T-cell (primary cell): ENCODE data around the gene POLR2E. TPM values are rescaled to one million over a fixed set of nuclear protein-coding genes. Genes with fewer than 3 reads are reported as not detected.
A peak's percentile ranks its signal among the peaks of the same experiment; 100 is the strongest.

Source experiments
- ATAC-seq, 4 experiments: fragments of 200-7000 bp in 3 of 4; fragments of 150-1000 bp in 1 of 4; cut with Tn5 transposase; replicated peaks in 1 of 4; 1 replicate in 3 of 4; 2 replicates in 1 of 4; pipeline ENCODE4 v1.10.0; 2021; ENCODE audit warnings: moderate library complexity in 3 of 4, mild to moderate bottlenecking in 2 of 4, moderate number of reproducible peaks in 1 of 4
- CTCF ChIA-PET, 2 donors: fragments of 300-600 bp; sonication (Branson Sonifier 250); formaldehyde crosslinking; loops; one replicate each; lab custom pipeline; 2022; ENCODE audit warnings: antibody characterized with exemption in 2 of 2; lab: Charles Lee
- POLR2A ChIA-PET, 2 donors: fragments of 300-600 bp; sonication (Branson Sonifier 250); formaldehyde crosslinking; loops; one replicate each; lab custom pipeline; 2022; ENCODE audit warnings: antibody characterized with exemption in 2 of 2; lab: Charles Lee
- DNase-seq, 35 experiments: peaks; one replicate each; pipeline versions ENCODE4 v3.0.0 to v3.0.0-alpha.2; 2013 to 2023
- H3K27ac ChIP-seq: one replicate; pipeline ENCODE4 v1.5.1; 2013; ENCODE audit warnings: low read length
- H3K27me3 ChIP-seq, 2 experiments: replicated peaks in 1 of 2; 1 replicate in 1 of 2; 2 replicates in 1 of 2; pipeline versions ENCODE4 v1.6.1 to v1.7.0; 2013; ENCODE audit warnings: low read length in 1 of 2, mixed read lengths in 1 of 2; ENCODE audit not compliant: control insufficient read depth in 2 of 2, insufficient read depth in 2 of 2; ENCODE audit errors: extremely low read depth in 1 of 2
- H3K36me3 ChIP-seq, 2 donors: 1 replicate in 1 of 2; 2 replicates in 1 of 2; pipeline versions ENCODE4 v1.6.1 to v1.7.0; 2013; ENCODE audit warnings: low read length in 1 of 2; ENCODE audit not compliant: control insufficient read depth in 2 of 2, insufficient read depth in 1 of 2; ENCODE audit errors: extremely low read depth in 1 of 2
- H3K4me1 ChIP-seq, 2 experiments: 1 replicate in 1 of 2; 2 replicates in 1 of 2; pipeline versions ENCODE4 v1.6.1 to v1.7.0; 2013; ENCODE audit warnings: low read length in 2 of 2, mixed read lengths in 1 of 2; ENCODE audit not compliant: insufficient read depth in 2 of 2, control insufficient read depth in 1 of 2; ENCODE audit errors: extremely low read depth in 1 of 2
- H3K4me3 ChIP-seq, 2 donors: 1 replicate in 1 of 2; 2 replicates in 1 of 2; pipeline versions ENCODE4 v1.5.1 to v1.7.0; 2013; ENCODE audit warnings: mild to moderate bottlenecking in 2 of 2, low read length in 1 of 2, moderate library complexity in 1 of 2; ENCODE audit not compliant: control insufficient read depth in 1 of 2; ENCODE audit errors: extremely low read depth in 1 of 2
- H3K9me3 ChIP-seq: 2 replicates; pipeline ENCODE4 v1.7.0; 2013
- H3K27ac Mint-ChIP-seq, 2 donors: one replicate each; pipeline ENCODE4 v1.8.0; 2020 to 2021; ENCODE audit warnings: mild to moderate bottlenecking in 2 of 2, mixed read lengths in 2 of 2
- H3K27me3 Mint-ChIP-seq, 2 donors: one replicate each; pipeline ENCODE4 v1.8.0; 2021 to 2022; ENCODE audit warnings: mixed read lengths in 2 of 2
- H3K36me3 Mint-ChIP-seq: one replicate; pipeline ENCODE4 v1.8.0; 2021; ENCODE audit warnings: mixed read lengths
- H3K4me1 Mint-ChIP-seq, 3 donors: one replicate each; pipeline ENCODE4 v1.8.0; 2020 to 2022; ENCODE audit warnings: mixed read lengths in 3 of 3, mild to moderate bottlenecking in 1 of 3
- H3K4me3 Mint-ChIP-seq, 3 donors: one replicate each; pipeline ENCODE4 v1.8.0; 2020 to 2022; ENCODE audit warnings: mild to moderate bottlenecking in 3 of 3, mixed read lengths in 3 of 3, moderate library complexity in 3 of 3
- H3K9me3 Mint-ChIP-seq, 3 donors: one replicate each; pipeline ENCODE4 v1.8.0; 2020 to 2022; ENCODE audit warnings: mixed read lengths in 3 of 3
- WGBS: methylation state at CpG from one replicate; pipeline ENCODE4 v1.1.5; 2013; ENCODE audit warnings: missing lambda C conversion rate; ENCODE audit not compliant: insufficient coverage; 5-methylcytosine and 5-hydroxymethylcytosine counted together
- total RNA-seq, 35 experiments: library from RNA in 6 of 35; stranded (reverse) in 6 of 35; fragments of 120-200 nt in 1 of 35; gene quantifications; one replicate each; pipeline versions ENCODE4 v1.2.1 to v1.2.4 and lab custom pipeline; 2013 to 2026

POLR2E gene
- total RNA-seq, 5 donors from 2014 or later (not counting 1 experiment from before 2014, with no cell fraction given) = 75.7 to 119 (median 101) TPM

- ATAC-seq (no peak), DNase-seq (no peak)
- Histone ChIP-seq H3K9me3 (no peaks in the 10 kb centered on the region), H3K4me3 (no peak overlapping the region), H3K27ac (no peak overlapping the region), H3K27me3 (no peaks in the 10 kb centered on the region), H3K36me3 (peaks cover 19 to 41% of the 10 kb centered on the region in 2 donors), H3K4me1 (peaks cover 0 to 32% of the 10 kb centered on the region in 2 experiments)
- WGBS = 90% methylated on average over 9 of the region's 20 CpGs
- ChIA-PET CTCF (interaction anchor here (0.6 to 0.7 kb wide), 2 partner anchors 10 to 26 kb away, joined by 3 read pairs; no protein-coding TSS in a partner anchor), POLR2A (no interaction called here)
- Mint-ChIP-seq H3K9me3 (no peaks in the 10 kb centered on the region), H3K27ac (no peak overlapping the region), H3K36me3 (peaks cover 8% of the 10 kb centered on the region), H3K4me1 (peaks cover 0 to 8% (median 6%) of the 10 kb centered on the region in 3 donors), H3K4me3 (no peak overlapping the region), H3K27me3 (no peaks in the 10 kb centered on the region)
Observed at GRCh38 chr19:1047696-1048147, 47.5 kb downstream of the POLR2E start.

DNA sequence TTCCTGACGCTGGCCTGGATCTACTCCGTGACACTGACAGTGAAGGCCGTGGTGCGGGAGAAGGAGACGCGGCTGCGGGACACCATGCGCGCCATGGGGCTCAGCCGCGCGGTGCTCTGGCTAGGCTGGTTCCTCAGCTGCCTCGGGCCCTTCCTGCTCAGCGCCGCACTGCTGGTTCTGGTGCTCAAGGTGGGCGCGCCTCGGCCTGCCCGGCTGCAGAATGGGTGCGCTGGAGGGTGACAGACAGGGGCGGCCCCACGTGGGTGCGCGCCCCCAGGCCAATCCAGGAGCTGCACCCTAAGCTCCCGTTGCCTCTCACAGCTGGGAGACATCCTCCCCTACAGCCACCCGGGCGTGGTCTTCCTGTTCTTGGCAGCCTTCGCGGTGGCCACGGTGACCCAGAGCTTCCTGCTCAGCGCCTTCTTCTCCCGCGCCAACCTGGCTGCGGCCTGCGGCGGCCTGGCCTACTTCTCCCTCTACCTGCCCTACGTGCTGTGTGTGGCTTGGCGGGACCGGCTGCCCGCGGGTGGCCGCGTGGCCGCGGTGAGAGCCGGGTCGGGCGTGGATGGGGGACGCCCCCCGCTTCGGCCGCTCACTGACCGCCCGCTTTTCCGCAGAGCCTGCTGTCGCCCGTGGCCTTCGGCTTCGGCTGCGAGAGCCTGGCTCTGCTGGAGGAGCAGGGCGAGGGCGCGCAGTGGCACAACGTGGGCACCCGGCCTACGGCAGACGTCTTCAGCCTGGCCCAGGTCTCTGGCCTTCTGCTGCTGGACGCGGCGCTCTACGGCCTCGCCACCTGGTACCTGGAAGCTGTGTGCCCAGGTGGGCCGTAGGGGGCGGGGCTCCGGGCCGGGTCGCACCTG is 48.1 kb downstream of the POLR2E start:
- Mint-ChIP-seq H3K27me3 (no peaks in the 10 kb centered on the region), H3K27ac (no peak overlapping the region), H3K36me3 (peaks cover 8% of the 10 kb centered on the region), H3K9me3 (no peaks in the 10 kb centered on the region), H3K4me1 (peaks cover 0 to 11% (median 9%) of the 10 kb centered on the region in 3 donors), H3K4me3 (no peak overlapping the region)
- ChIA-PET CTCF (interaction anchor here in 1 of 2 donors (0.7 kb wide), 1 partner anchor 11 kb away, joined by 3 read pairs; no protein-coding TSS in a partner anchor), POLR2A (no interaction called here)
- DNase-seq = no peak
- ATAC-seq = peak in 1 of 4 experiments; percentile 19
- Histone ChIP-seq H3K27me3 (no peaks in the 10 kb centered on the region), H3K4me3 (no peak overlapping the region), H3K4me1 (peaks cover 0 to 38% of the 10 kb centered on the region in 2 experiments), H3K36me3 (peaks cover 19 to 48% of the 10 kb centered on the region in 2 donors), H3K27ac (no peak overlapping the region), H3K9me3 (no peaks in the 10 kb centered on the region)
- WGBS = 88% methylated on average over 69 of the region's 77 CpGs

- Histone ChIP-seq H3K4me3 (no peak overlapping the region), H3K27me3 (no peaks in the 10 kb centered on the region), H3K27ac (no peak overlapping the region), H3K4me1 (peaks cover 4 to 44% of the 10 kb centered on the region in 2 experiments), H3K36me3 (peaks cover 19 to 50% of the 10 kb centered on the region in 2 donors), H3K9me3 (no peaks in the 10 kb centered on the region)
- Mint-ChIP-seq H3K27ac (no peak overlapping the region), H3K4me1 (peaks cover 0 to 12% (median 10%) of the 10 kb centered on the region in 3 donors), H3K9me3 (no peaks in the 10 kb centered on the region), H3K27me3 (no peaks in the 10 kb centered on the region), H3K4me3 (no peak overlapping the region), H3K36me3 (peaks cover 4% of the 10 kb centered on the region)
- DNase-seq (no peak), ATAC-seq (no peak)
- ChIA-PET POLR2A (no interaction called here), CTCF (no interaction called here)
- 98% methylated on average over 22 of the region's 33 CpGs for WGBS
Observed at GRCh38 chr19:1046117-1046626, 49.0 kb downstream of the POLR2E start.

- DNase-seq = peak in 31 of 35 experiments; percentile 65 to 82 (median 76)
- peak in 3 of 4 experiments; percentile 14 to 65 (median 25) for ATAC-seq
- Histone ChIP-seq H3K4me3 (no peak overlapping the region), H3K27ac (no peak overlapping the region), H3K4me1 (peaks cover 6 to 53% of the 10 kb centered on the region in 2 experiments), H3K9me3 (no peaks in the 10 kb centered on the region), H3K27me3 (no peaks in the 10 kb centered on the region), H3K36me3 (peaks cover 19 to 50% of the 10 kb centered on the region in 2 donors)
- Mint-ChIP-seq H3K9me3 (no peaks in the 10 kb centered on the region), H3K4me3 (no peak overlapping the region), H3K27me3 (no peaks in the 10 kb centered on the region), H3K27ac (no peak overlapping the region), H3K36me3 (peaks cover 4% of the 10 kb centered on the region), H3K4me1 (peaks cover 7 to 18% (median 16%) of the 10 kb centered on the region in 3 donors)
- WGBS = 81% methylated on average over 7 of the region's 10 CpGs
- POLR2A ChIA-PET = no interaction called here
- CTCF ChIA-PET = no interaction called here
Observed at GRCh38 chr19:1045247-1045603, 50.0 kb downstream of the POLR2E start.

DNA sequence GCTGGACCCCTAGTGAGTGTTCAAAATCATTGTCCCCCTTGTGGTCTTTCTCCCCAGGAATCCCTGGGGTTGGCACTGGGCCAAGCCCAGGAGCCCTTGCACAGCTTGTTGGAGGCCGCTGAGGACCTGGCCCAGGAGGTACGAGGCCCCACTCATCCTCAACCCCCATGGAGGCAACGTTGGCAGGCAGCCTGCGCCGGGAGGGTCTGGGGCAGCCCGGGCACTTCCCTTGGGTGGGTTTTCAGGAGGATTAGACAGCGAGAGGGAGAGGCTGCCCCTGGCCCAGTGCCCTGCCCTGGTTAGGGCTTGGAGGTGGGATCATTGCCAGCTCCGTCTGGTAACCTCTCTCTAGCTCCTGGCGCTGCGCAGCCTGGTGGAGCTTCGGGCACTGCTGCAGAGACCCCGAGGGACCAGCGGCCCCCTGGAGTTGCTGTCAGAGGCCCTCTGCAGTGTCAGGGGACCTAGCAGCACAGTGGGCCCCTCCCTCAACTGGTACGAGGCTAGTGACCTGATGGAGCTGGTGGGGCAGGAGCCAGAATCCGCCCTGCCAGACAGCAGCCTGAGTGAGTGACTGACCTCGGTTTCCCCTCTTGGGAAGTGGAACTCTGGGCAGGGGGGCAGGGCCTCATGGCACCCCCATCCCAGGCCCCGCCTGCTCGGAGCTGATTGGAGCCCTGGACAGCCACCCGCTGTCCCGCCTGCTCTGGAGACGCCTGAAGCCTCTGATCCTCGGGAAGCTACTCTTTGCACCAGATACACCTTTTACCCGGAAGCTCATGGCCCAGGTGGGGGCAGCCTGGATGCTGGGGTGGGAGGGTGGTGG is 52.3 kb downstream of the POLR2E start:
- peaks cover 19 to 50% of the 10 kb centered on the region in 2 donors for H3K36me3 ChIP-seq
- ChIA-PET CTCF (interaction anchor here in 1 of 2 donors (0.6 kb wide), 1 partner anchor 11 kb away, joined by 4 read pairs; no protein-coding TSS in a partner anchor), POLR2A (interaction anchor here (0.6 kb wide), 2 partner anchors 21 to 152 kb away, joined by 6 to 7 read pairs; partner anchors contain the start of gene RNU6-2 (in 1 of the 2))
- Mint-ChIP-seq H3K27ac (no peak overlapping the region), H3K36me3 (peaks cover 5% of the 10 kb centered on the region), H3K27me3 (no peaks in the 10 kb centered on the region), H3K4me3 (peak overlapping the region in 1 of 3 donors; percentile 94), H3K4me1 (peaks cover 30 to 37% (median 34%) of the 10 kb centered on the region in 3 donors), H3K9me3 (no peaks in the 10 kb centered on the region)
- no peak overlapping the region for H3K27ac ChIP-seq
- DNase-seq (no peak), ATAC-seq (no peak)
- H3K4me3 ChIP-seq = no peak overlapping the region
- H3K9me3 ChIP-seq = no peaks in the 10 kb centered on the region
- peaks cover 20 to 75% of the 10 kb centered on the region in 2 experiments for H3K4me1 ChIP-seq
- H3K27me3 ChIP-seq = no peaks in the 10 kb centered on the region
- WGBS = 93% methylated on average over 13 of the region's 23 CpGs
